GDM1 (cell line): ENCODE measurements around the gene CNRIP1.
A peak's percentile ranks its signal among the peaks of the same experiment; 100 is the strongest.
"Not testable (repeated sequence)": the region's sequence is repeated elsewhere in the genome, so short reads cannot be mapped to it uniquely, and the experiment has no call there.

Experiments
- DNase-seq: peaks from one replicate; lab custom pipeline; 2025; lab: John Stamatoyannopoulos, UW

The CNRIP1 gene, protein sequence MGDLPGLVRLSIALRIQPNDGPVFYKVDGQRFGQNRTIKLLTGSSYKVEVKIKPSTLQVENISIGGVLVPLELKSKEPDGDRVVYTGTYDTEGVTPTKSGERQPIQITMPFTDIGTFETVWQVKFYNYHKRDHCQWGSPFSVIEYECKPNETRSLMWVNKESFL

DNA sequence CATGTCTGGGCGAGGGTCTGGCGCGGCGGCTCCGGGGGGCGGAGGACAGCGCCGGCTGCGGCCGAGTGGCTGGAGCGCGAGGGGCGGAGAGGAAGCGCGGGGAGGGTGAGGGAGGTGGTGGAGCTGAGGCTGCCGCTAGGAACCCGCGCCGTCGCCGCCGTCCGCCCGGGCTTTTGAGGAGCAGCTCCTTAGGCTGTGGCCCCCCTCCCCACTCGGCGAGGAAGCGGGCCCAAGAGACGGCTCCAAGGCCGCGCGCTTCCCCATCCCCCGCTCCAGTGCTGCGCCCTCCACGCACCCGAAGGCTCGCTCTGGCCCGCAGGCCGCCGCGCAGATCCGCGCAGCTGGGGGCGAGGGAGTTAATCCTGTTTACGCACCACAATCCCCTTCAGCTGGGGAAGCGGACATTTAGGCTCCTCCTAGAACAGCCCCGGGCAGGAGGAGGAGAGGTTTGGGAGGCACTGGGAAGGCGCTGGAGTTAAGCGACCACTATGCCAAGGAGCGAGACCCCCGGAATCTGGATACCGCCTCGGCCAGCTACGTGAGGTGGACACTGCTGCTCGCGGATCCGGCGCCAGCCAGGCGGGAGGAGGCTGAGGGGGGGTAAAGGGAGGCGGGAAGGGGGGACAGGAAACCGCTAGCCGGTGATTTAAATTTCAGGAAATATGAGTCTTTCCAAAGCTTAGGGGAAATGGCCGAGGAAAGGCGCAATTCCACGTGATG lies at the start of gene CNRIP1:
Gene CNRIP1 (minus strand): TSS at position 552 of the 720 bp plus-strand sequence. CDS start 549 bp downstream, at position 3.
- DNase-seq: no peak

GRCh38 chr2:68369337-68369734 lies 49.6 kb upstream of the CNRIP1 start:
- DNase-seq: no peak

DNA sequence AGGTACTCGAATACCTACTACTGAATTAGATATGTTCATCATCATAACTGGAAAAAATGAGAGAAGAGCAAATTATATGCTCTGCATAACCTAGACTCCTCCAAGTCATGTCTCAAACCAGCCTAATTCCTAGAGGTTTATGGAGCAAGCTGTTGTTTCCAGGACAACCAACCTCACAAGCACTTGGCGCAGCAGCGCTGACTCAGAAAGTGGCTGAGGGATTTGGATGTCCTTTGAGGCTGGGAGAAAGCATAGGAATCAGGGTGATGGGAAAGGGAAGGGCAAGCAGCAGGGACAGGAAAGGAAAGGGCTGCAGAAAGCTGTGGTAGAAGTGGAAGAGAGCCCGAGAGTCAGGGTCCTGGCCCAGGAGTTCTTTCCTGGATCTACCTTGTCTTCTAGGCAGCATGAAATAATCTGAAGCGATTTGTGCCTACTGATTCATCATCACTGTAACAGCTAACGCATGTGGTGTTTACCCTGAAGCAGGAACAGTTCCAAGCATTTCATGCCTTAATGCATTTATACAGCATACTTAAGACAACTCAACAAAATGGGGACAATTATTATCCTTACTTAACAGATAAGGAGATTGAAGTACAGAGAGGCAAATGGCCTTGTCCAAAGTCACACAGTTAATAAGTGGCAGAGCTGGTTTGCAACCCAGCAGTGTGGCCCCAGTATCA lies 49.0 kb upstream of the CNRIP1 start:
- no peak for DNase-seq

DNA sequence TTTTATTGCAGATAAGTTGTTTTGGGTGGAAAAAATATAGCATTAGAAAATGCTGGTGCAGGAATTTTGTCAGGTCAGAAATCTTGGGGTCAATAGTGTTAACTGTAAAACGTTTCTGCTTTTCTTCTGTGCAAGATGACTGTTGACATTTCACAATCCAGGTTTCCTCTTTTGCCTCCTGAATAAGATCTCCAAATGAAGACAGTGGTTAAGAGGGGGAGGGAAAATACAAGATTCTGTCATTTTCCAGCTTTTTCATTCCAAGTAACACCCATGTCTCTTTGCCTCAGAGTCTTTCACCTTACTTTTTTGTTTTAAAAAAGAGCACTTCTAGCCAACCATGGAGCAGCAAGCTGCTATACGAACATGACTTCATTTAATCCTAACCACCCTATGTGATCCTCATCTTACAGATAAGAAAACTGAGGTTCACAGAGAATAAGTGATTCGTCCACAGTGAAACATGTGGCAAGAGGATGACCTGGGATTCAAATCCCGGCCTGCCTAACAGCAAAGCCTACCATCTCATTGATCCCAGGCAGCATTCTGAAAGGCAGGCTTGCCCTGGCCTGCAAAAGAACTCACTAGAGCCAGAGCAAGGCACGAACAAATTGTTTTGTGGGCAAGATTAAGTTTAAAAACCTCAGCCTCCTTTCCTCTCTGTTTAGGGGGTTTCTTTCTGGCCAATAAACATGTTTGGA lies 48.4 kb upstream of the CNRIP1 start:
- peak; percentile 37 for DNase-seq

- no peak for DNase-seq
Observed at GRCh38 chr2:68366083-68366560, 46.4 kb upstream of the CNRIP1 start.

GRCh38 chr2:68365087-68365486 lies 45.3 kb upstream of the CNRIP1 start, which contains the start of gene PLEK:
Gene PLEK, plus strand, starts transcription at chr2:68365282. Its CDS starts 70 bp downstream, at chr2:68365352.
- DNase-seq: peak; percentile 81

GRCh38 chr2:68363721-68364120 lies 44.0 kb upstream of the CNRIP1 start:
- no peak for DNase-seq

GRCh38 chr2:68362749-68363148 lies 43.0 kb upstream of the CNRIP1 start:
- no peak for DNase-seq

- DNase-seq: peak; percentile 84
Observed at GRCh38 chr2:68362069-68362468, 42.3 kb upstream of the CNRIP1 start.

- DNase-seq: no peak
Observed at GRCh38 chr2:68359889-68360288, 40.1 kb upstream of the CNRIP1 start.

GRCh38 chr2:68357605-68358337 lies 38.0 kb upstream of the CNRIP1 start:
- DNase-seq: peak; percentile 49

DNA sequence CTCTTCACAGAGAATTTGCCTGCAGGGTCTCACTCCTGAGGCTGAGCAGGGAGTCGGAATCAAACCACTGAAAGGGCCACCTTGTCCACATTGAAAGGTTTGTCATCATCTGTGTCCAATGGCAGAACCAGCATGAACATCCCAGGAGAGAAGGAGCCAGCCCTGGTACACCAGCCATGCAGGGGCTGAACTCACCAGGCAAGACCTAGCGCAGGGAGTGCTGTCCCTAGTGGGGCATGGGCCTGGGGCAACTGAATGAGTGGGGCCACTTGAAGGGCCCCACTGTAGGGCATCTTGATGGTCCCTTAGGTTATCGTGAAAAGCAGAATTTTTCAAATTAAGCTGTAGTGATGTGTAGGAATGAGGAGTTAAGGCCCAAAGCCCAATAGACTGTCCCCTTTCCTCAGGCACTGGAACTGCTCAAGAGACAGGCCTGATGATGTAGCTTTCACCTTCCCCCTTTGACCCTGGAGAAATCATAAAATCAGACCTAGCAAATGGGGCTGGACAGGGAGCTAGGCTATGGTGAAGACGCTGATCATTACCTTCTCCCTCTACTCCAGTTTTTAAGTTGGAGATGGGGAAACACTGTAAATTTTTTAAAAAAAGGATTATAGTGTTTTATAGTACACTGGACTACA lies 37.0 kb upstream of the CNRIP1 start:
- DNase-seq: no peak

DNA sequence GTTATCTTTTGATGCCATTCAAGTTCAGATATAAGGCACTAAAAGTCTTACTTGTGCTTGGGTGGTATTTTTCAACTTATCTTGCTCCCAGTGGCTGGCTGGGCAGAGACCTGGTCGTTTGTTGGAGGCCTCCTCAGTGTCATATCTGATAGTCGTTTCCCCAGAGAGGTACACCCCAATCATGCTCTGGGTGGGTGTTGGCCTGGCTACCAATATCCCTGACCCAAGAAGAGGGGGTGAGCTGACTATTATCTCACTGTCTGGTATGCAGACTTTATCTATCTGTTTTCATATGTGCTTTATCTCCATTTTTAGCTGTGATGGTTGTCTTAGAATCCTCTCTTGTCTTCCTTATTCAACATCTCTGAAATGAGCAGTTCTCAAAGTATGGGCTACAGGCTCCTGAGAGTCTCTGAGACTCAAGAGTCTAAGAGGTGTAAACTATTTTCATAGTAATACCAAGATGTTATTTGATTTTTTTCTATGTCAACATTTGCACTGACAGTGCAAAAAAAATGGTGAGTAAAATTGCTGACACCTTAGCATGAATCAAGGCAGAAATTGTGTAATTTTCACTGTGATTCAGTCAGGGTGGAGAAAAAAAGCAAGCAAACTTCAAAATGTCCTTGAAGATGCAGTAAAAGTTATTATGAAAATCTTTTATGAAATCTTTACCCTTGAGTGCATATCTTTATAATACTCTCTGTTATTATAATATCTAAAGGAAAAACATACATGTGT lies 33.1 kb upstream of the CNRIP1 start:
- no peak for DNase-seq

- no peak for DNase-seq
Observed at GRCh38 chr2:68351997-68352396, 32.2 kb upstream of the CNRIP1 start.

DNA sequence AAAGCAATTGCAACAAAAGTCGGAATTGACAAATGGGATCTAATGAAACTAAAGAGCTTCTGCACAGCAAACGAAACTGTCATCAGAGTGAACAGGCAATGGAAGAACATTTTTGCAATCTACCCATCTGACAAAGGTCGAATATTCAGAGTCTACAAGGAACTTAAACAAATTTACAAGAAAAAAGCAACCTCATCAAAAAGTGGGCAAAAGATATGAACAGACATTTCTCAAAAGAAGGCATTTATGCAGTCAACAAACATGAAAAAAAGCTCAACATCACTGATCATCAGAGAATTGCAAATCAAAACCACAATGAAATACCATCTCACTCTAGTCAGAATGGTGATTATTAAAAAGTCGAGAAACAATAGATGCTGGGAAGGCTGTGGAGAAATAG lies 29.3 kb upstream of the CNRIP1 start:
- DNase-seq: not testable (repeated sequence)

DNA sequence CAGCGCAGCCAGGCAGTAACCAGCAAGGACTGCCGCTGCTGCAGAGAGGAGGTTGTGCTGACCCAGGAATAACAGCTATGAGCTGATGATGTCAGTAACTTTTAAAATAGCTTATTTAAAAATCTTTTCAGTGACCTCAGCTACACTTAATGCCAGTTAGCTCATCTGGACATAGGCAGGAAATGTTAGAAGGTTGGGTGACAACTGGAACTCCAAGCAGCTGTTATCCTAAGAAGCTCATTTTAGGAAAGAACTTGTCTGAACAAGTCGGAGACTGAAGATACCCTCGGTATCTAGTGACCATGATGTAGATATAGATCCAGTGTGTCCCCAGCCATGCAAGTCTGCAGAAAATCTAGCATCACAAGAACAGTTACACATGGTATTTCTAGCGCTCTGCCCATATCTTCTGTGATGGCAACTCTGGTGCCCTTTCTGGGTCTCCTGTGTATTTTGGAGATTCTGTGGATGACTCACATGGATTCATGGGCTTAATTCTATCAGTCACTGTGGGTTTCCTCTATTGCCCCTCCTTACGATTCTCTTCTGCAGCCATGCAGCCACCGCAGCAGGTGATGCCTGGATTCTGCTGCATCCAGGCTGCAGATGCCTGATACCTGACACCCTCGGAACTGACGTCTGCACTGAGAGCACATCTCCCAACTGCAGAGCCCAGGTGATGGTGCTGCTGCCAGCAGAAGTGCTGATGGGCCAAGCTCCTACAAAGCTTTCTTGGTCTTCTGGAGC lies 25.6 kb upstream of the CNRIP1 start:
- DNase-seq: no peak

DNA sequence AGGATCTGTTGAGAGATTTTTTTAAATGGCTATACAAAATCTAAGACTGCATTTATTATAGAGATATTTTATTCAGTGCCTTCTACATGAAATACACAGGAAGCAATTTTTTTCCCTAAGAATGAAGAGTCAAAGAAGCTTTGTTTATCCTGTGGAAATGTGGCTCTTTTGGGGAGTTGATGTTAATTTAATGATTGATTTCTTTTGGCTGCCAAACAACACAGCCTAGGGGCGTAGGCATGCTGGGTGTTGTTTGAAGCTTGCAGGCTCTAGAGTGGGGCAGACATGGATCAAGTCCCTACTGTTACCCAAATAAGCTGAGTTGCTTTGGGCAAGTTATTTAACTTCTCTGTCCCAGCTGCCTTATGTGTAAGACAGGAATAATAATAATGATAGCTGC lies 24.3 kb upstream of the CNRIP1 start:
- no peak for DNase-seq

DNA sequence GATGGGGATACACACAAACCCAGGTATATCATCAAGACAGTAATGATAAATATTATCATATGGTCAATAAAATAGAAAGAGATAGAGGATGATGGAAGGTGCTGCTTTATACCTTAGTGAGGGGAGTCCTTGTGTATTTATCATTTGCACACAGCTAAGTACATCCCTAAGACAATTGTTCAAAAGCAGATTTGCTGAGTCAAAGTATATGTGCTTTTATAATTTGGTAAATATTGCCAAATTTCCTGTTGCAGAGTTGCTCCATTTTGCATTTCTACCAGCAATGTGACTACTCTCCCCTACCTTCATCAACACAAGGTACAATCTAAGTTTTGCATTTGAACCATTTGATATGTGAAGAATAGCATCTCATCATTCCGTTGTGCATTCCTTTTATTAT lies 22.7 kb upstream of the CNRIP1 start:
- DNase-seq: no peak

DNA sequence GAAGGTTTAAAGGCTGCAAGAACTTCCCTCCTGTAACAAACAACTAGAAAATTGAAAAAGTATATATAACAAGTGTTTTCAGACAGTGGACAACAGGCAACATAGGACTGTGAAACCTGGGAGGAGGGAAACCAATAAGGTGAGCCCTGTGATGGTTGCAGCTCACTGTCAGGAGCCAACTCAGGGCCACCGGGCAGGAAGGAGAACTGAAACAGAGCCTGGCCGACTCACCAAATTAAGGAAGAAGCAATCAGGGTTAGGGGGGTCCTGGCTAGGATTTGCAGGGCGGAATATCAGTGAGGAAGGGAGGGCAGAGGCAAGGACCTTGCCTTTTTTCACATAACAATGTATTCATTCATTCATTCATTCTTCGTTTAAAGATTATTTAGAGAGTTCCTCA lies 21.8 kb upstream of the CNRIP1 start:
- no peak for DNase-seq

GRCh38 chr2:68341062-68341329 lies 21.2 kb upstream of the CNRIP1 start:
- no peak for DNase-seq
